Thymus (tissue), 11 donors: ENCODE measurements around the gene SOCS1. TPM values are rescaled to one million over a fixed set of nuclear protein-coding genes. Genes with fewer than 3 reads are reported as not detected.
"Not testable (repeated sequence)": the region's sequence is repeated elsewhere in the genome, so short reads cannot be mapped to it uniquely, and the experiment has no call there.

Source experiments
- DNase-seq, 9 donors: peaks; one replicate each; pipeline ENCODE4 v3.0.0-alpha.2; 2013; ENCODE audit warnings: low spot score in 9 of 9, low read depth in 6 of 9, missing footprints in 1 of 9
- H3K27ac ChIP-seq, 2 donors: one replicate each; pipeline ENCODE4 v1.5.1; 2013; ENCODE audit warnings: control low read depth in 1 of 2, low read depth in 1 of 2, low read length in 1 of 2, mild to moderate bottlenecking in 1 of 2, moderate library complexity in 1 of 2
- H3K27me3 ChIP-seq, 2 donors: one replicate each; pipeline ENCODE4 v1.5.1; 2013; ENCODE audit warnings: low read length in 1 of 2; ENCODE audit not compliant: control insufficient read depth in 2 of 2, insufficient read depth in 1 of 2
- H3K36me3 ChIP-seq, 2 donors: one replicate each; pipeline ENCODE4 v1.5.1; 2013; ENCODE audit warnings: low read length in 1 of 2, mild to moderate bottlenecking in 1 of 2, moderate library complexity in 1 of 2; ENCODE audit not compliant: control insufficient read depth in 2 of 2, insufficient read depth in 2 of 2
- H3K4me1 ChIP-seq, 2 donors: one replicate each; pipeline ENCODE4 v1.5.1; 2013; ENCODE audit warnings: low read length in 2 of 2; ENCODE audit not compliant: control insufficient read depth in 2 of 2, insufficient read depth in 2 of 2
- H3K4me3 ChIP-seq, 2 donors: one replicate each; pipeline ENCODE4 v1.5.1; 2013; ENCODE audit warnings: low read length in 2 of 2, control low read depth in 1 of 2, mild to moderate bottlenecking in 1 of 2
- H3K9me3 ChIP-seq, 2 donors: one replicate each; pipeline ENCODE4 v1.5.1; 2013; ENCODE audit warnings: low read length in 1 of 2, mild to moderate bottlenecking in 1 of 2; ENCODE audit not compliant: control insufficient read depth in 2 of 2, insufficient read depth in 1 of 2
- WGBS: extraction: QIAGEN DNeasy Blood & Tissue Kit; methylation state at CpG from one replicate; pipeline ENCODE4 v1.1.7; 2013; 5-methylcytosine and 5-hydroxymethylcytosine counted together
- polyA plus RNA-seq: library from polyadenylated mRNA; stranded (reverse); fragments of 200-250 nt; gene quantifications from one replicate; pipeline ENCODE4 v1.2.3, GENCODE V29; 2013
- total RNA-seq: library from RNA; stranded (reverse); fragments of 120-200 nt; gene quantifications from one replicate; pipeline ENCODE4 v1.2.4, GENCODE V29; 2013
- donor health status: healthy.

SOCS1 gene
- total and polyA plus RNA-seq, 2 donors, result 8.3 to 109 TPM

DNA sequence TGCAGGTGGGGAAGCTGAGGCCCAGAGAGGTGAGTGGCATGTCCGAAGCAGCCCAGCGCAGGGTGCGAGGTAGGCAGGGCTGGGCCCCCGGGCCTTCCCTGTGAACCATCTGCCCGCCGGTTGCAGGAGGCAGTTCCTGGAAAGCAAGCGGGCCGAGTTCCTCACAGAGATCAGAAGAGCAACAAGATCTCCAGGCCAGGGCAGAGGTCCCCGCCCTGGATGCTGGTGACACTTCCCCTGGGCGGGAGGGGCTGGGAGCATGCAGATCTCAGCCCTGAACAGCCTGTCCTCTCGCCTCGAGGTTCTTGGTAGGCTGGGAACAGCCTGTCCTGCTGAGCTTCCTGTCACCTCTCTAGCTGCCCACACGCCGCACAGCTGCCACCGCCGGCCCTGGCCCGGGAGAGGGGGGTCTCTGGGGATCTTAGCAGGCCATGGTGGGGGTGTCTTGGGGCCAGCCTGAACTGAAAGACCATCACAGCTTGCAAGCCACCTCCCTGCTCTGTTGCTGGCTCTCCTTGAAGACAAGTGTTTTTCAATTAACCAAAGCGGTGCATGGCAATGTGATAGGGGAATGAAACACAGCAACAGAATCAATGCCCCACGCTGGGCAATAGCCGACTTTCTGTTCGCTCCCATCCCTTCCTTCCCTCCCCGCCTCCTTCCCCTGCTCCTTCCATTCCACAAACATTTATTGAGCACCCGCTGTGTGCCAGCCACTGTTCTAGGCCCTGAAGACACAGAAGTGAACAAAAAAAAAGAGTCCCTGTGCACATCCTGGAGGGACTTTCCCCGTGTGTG is 31.7 kb downstream of the SOCS1 start:
- peak in 4 of 9 donors; percentile 57 to 73 (median 60) for DNase-seq
- H3K27me3 ChIP-seq, result no peaks in the 10 kb centered on the region
- H3K27ac ChIP-seq, result peak overlapping the region; percentile 95 to 97
- H3K4me3 ChIP-seq, result peak overlapping the region in 1 of 2 donors; percentile 10
- H3K9me3 ChIP-seq, result peaks cover 0 to 4% of the 10 kb centered on the region in 2 donors
- no peaks in the 10 kb centered on the region for H3K36me3 ChIP-seq
- WGBS, result 31% methylated on average over 24 of the region's 24 CpGs
- peaks cover 21 to 55% of the 10 kb centered on the region in 2 donors for H3K4me1 ChIP-seq

DNA sequence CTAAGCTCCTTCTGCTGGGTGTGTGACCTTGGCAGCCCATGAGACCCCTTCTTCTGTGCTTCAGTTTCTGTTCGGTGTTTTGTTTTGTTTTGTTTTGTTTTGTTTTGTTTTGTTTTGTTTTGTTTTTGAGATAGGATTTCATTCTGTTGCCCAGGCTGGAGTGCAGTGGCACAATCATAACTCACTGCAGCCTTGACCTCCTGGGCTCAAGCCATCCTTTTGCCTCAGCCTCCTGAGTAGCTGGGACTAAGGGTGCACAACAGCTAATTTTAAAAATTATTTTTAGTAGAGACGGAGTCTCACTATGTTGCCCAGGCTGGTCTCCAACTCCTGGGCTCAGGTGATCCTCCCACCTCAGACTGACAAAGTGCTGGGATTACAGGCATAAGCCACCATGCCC is 35.5 kb downstream of the SOCS1 start:
- WGBS, result 85% methylated on average over 2 of the region's 2 CpGs
- Histone ChIP-seq H3K4me1 (peaks cover 15 to 38% of the 10 kb centered on the region in 2 donors), H3K9me3 (peaks cover 4 to 22% of the 10 kb centered on the region in 2 donors)
- not testable (repeated sequence) for H3K4me3 ChIP-seq, H3K27ac ChIP-seq, H3K27me3 ChIP-seq, H3K36me3 ChIP-seq, DNase-seq

GRCh38 chr16:11219178-11219577 is 36.8 kb downstream of the SOCS1 start:
- H3K27ac ChIP-seq, result no peak overlapping the region
- 93% methylated on average over 4 of the region's 4 CpGs for WGBS
- H3K4me1 ChIP-seq, result peaks cover 4 to 25% of the 10 kb centered on the region in 2 donors
- H3K36me3 ChIP-seq, result no peaks in the 10 kb centered on the region
- no peaks in the 10 kb centered on the region for H3K27me3 ChIP-seq
- peaks cover 4 to 23% of the 10 kb centered on the region in 2 donors for H3K9me3 ChIP-seq
- DNase-seq, result no peak
- H3K4me3 ChIP-seq, result no peak overlapping the region

- WGBS, result 91% methylated on average over 1 of the region's 1 CpG
- H3K27me3 ChIP-seq, result no peaks in the 10 kb centered on the region
- DNase-seq, result no peak
- peaks cover 4 to 23% of the 10 kb centered on the region in 2 donors for H3K9me3 ChIP-seq
- peaks cover 0 to 22% of the 10 kb centered on the region in 2 donors for H3K4me1 ChIP-seq
- no peaks in the 10 kb centered on the region for H3K36me3 ChIP-seq
- H3K4me3 ChIP-seq, result no peak overlapping the region
- H3K27ac ChIP-seq, result no peak overlapping the region
Measured at GRCh38 chr16:11218604-11218962, 37.4 kb downstream of the SOCS1 start.

DNA sequence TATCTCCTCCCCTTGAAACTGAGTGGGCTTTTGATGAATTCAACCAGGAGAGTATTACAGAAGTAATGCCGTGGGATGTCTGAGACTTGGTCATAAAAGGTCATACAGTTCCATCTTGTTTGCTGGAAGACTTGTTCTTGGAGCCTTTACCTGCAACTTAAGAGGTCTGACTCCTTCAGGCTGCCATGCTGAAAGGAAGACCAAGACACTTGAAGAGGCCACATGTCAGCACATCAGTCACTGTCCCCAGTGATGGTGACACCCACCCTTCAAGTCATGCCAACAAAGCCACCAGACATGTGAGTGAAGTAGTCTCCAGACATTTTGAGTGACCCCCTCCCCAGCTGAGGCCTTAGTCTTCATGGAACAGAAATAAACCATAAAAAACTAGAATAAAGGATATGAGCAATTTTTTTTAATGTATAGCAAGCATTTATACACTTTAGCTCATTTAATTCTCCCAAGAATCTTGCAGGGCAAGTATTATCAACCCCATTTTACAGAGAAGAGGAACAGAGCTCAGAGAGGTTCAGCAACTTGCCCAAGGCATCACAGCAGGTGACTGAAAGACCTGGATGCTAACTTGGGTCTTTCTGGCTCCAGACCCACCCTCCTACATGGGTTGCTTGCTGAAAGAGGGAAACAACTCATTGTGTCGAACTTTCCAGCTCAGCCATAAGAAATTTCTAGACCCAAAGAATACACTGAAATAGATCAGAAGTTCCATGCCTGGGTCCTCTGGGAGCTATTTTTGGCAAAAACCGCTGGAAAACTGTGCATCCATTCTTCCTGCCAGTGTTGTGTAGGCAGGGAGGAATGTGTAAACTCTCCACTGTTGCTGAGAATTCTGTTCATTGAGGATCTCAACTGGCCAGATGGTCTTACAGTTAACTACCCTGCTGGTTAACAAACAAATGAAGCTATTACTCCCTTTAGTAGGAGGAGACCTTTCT is 38.1 kb downstream of the SOCS1 start:
- Histone ChIP-seq H3K27ac (no peak overlapping the region), H3K4me1 (peaks cover 0 to 24% of the 10 kb centered on the region in 2 donors), H3K36me3 (no peaks in the 10 kb centered on the region), H3K4me3 (no peak overlapping the region), H3K9me3 (peaks cover 4 to 23% of the 10 kb centered on the region in 2 donors), H3K27me3 (no peaks in the 10 kb centered on the region)
- DNase-seq, result no peak
- WGBS, result 95% methylated on average over 3 of the region's 3 CpGs

DNA sequence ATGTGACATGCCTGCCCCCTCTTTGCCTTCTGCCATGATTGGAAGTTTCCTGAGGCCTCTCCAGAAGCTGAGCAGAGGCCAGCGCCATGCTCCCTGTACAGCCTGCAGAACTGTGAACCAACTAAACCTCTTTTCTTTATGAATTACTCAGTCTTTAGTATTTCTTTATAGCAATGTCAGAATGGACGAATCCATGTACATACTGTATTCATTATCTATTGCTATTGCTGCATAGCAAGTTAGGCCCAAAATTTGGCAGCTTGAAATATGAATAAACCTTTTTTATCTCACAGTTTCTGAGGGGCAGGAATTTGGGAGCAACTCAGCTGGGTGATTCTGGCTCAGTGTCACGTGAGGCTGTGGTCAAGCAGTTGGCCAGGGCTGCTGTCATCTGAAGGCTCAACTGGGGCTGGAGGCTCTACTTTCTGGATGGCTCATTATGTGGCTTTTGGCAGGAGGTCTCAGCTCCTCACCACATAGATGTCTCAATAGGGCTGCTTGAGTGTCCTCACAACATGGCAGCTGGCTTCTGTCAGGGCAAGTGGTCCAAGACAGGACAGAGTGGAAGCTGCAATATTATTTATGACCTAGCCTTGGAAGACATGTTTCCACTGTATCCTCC is 40.0 kb downstream of the SOCS1 start:
- no peak overlapping the region for H3K4me3 ChIP-seq
- no peaks in the 10 kb centered on the region for H3K27me3 ChIP-seq
- H3K9me3 ChIP-seq, result peaks cover 4 to 23% of the 10 kb centered on the region in 2 donors
- H3K36me3 ChIP-seq, result no peaks in the 10 kb centered on the region
- no peak overlapping the region for H3K27ac ChIP-seq
- H3K4me1 ChIP-seq, result peaks cover 0 to 30% of the 10 kb centered on the region in 2 donors
- 98% methylated on average over 3 of the region's 3 CpGs for WGBS
- DNase-seq, result no peak

- Histone ChIP-seq H3K4me1 (peaks cover 0 to 25% of the 10 kb centered on the region in 2 donors), H3K9me3 (peaks cover 3 to 23% of the 10 kb centered on the region in 2 donors), H3K27me3 (no peaks in the 10 kb centered on the region), H3K36me3 (no peaks in the 10 kb centered on the region), H3K27ac (peak overlapping the region in 1 of 2 donors; percentile 5), H3K4me3 (no peak overlapping the region)
- 99% methylated on average over 7 of the region's 7 CpGs for WGBS
- DNase-seq, result no peak
Measured at GRCh38 chr16:11213799-11214198, 42.2 kb downstream of the SOCS1 start.

DNA sequence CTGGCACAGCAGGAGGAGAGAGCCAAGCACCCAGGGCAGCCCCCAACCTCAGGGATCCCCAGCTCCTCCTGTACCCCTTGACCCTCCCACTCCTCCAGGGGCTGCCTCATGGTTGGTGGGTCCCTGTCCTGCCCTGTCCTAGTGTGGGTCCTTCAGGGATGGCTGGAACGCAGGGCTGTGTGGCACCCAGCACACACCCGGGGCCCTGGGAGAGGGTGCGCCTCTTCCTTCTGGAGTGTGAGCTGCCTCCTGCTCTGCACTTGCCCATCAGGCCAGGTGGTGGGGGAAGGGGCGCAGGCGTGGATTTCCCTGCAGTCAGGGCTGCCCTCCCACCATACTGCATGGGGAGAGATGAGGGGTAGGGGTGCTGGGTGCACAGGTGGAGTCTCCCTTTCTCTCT is 42.6 kb downstream of the SOCS1 start:
- Histone ChIP-seq H3K4me3 (no peak overlapping the region), H3K27me3 (no peaks in the 10 kb centered on the region), H3K9me3 (peaks cover 3 to 24% of the 10 kb centered on the region in 2 donors), H3K27ac (peak overlapping the region in 1 of 2 donors; percentile 5), H3K4me1 (peaks cover 0 to 26% of the 10 kb centered on the region in 2 donors), H3K36me3 (no peaks in the 10 kb centered on the region)
- DNase-seq, result no peak
- WGBS, result 98% methylated on average over 5 of the region's 5 CpGs
